ENCODE measurements around the gene MYCBPAP.

Gene MYCBPAP

DNA sequence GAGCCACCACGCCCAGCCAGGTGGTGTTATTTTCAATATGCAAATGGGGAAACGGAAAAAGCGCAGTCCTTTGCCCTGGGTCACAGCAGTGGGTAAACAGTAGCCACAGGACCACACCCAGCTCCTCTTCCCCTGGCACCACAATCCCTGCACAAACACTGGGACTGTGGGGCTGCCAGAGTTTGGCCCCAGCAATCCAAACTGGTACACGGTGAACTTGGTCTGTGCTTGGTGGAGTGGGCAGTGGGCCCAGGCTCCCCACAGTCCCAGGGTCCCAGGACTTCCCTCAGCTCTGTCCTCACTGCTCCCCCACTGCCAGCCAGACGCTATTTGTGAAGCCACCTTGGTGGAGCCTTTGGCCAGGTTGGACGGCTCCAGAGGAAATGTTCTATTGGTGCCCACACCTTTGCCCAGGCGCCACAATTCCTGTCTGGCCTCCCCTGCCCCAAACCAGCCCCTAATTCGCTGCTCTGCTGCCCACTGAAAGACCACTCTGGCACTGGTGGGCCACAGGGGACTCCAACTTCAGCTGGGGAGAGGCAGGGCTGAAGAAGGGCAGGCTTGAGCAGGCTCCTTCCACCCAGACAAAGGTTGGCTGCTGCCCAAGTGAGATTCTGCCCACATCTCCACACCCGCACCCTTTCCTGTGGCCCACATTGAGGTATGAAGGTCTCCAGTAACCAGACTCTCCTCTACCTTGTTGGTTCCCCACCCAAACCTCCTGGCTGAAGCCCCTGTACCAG, 41.7 kb upstream of the MYCBPAP start:
- intact Hi-C loops (cut with DNase I; ENCODE audit: low total_unique reads): no loop called here
- no peak for DNase-seq

DNA sequence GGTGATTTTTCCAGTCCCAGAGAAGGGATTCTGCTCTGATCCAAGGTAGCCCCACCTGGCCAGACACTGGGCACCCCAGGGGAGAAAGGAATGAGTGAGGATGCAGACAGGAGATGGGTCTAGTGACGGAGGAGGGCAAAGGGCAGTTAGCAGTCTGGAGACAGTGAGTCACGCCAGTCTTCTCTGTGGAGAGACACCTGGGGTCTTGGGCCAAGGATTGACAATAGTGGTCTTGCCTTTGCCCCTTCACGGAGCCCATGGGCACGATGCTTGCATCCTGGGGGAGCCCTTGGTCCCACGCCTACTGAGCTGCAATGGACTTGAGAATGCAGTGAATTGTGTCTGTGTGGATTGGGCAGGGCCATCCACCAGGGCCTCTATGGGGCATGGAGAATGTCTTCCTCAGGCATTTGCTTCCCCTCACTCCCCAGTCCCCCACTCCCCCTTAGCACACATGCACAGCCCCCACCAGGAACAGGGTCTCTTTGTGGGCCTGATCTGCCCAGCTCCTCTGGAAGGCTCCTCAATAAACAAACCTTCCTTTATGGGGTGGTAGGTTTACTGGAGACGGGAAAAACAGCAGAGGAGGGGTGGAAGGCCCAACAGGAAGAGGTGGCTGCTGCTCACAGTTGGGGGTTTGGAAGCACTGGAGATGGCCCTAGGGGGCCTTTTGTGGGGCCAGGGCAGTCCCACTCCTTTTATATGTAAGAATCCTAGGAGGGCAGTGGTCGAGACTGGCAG, 41.0 kb upstream of the MYCBPAP start:
- no peak overlapping the region for H3K27ac ChIP-seq
- H3K36me3 ChIP-seq: peaks cover 0 to 43% (median 16%) of the 10 kb centered on the region in 3 donors
- intact Hi-C loops (cut with DNase I; ENCODE audit: low total_unique reads): no loop called here
- H3K27me3 ChIP-seq: peaks cover 0 to 34% of the 10 kb centered on the region in 2 donors
- DNase-seq: no peak
- peaks cover 0 to 26% (median 14%) of the 10 kb centered on the region in 4 donors for H3K4me1 ChIP-seq
- no peak overlapping the region for H3K4me3 ChIP-seq
- TF ChIP-seq, protein P1, sequence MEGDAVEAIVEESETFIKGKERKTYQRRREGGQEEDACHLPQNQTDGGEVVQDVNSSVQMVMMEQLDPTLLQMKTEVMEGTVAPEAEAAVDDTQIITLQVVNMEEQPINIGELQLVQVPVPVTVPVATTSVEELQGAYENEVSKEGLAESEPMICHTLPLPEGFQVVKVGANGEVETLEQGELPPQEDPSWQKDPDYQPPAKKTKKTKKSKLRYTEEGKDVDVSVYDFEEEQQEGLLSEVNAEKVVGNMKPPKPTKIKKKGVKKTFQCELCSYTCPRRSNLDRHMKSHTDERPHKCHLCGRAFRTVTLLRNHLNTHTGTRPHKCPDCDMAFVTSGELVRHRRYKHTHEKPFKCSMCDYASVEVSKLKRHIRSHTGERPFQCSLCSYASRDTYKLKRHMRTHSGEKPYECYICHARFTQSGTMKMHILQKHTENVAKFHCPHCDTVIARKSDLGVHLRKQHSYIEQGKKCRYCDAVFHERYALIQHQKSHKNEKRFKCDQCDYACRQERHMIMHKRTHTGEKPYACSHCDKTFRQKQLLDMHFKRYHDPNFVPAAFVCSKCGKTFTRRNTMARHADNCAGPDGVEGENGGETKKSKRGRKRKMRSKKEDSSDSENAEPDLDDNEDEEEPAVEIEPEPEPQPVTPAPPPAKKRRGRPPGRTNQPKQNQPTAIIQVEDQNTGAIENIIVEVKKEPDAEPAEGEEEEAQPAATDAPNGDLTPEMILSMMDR (IDR thresholded peaks at IDR 0.05): no peak
- H3K9me3 ChIP-seq: no peaks in the 10 kb centered on the region

More for the DNA sequence above, 41.7 kb upstream of the MYCBPAP start:
- TF ChIP-seq, protein P1 (IDR thresholded peaks at IDR 0.05): no peak
- Histone ChIP-seq H3K27ac (no peak overlapping the region), H3K27me3 (peaks cover 0 to 34% of the 10 kb centered on the region in 2 donors), H3K36me3 (peaks cover 0 to 43% (median 11%) of the 10 kb centered on the region in 3 donors), H3K4me3 (no peak overlapping the region), H3K9me3 (no peaks in the 10 kb centered on the region), H3K4me1 (peaks cover 0 to 21% (median 14%) of the 10 kb centered on the region in 4 donors)

DNA sequence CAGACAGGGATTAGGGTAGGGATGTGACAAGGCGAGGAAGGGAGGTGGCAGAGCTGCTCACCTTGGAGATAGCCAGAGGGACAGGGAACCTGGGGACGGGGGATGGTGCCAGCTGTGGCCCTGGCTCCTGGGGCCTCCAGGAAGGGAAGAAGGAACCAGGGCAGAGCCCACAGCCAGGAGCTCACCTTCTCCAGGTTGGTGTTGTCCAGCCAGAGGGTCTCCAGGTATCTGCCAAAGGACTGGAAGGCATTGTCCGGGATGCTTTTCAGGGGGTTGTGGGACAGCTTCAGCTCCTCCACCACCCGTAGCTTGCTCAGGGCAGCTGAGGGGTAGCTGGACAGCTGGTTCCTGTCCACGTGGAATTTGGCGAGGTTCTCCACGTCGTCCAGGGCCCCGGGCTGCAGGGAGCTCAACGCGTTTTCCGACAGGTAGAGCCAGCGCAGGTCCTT, 40.4 kb upstream of the MYCBPAP start:
- H3K36me3 ChIP-seq: peaks cover 0 to 41% (median 14%) of the 10 kb centered on the region in 3 donors
- TF ChIP-seq, protein P1 (IDR thresholded peaks at IDR 0.05): no peak
- H3K27me3 ChIP-seq: peaks cover 0 to 34% of the 10 kb centered on the region in 2 donors
- no peak for DNase-seq
- H3K4me3 ChIP-seq: no peak overlapping the region
- no peaks in the 10 kb centered on the region for H3K9me3 ChIP-seq
- intact Hi-C loops (cut with DNase I; ENCODE audit: low total_unique reads): no loop called here
- H3K4me1 ChIP-seq: peaks cover 0 to 28% (median 14%) of the 10 kb centered on the region in 4 donors
- H3K27ac ChIP-seq: no peak overlapping the region

DNA sequence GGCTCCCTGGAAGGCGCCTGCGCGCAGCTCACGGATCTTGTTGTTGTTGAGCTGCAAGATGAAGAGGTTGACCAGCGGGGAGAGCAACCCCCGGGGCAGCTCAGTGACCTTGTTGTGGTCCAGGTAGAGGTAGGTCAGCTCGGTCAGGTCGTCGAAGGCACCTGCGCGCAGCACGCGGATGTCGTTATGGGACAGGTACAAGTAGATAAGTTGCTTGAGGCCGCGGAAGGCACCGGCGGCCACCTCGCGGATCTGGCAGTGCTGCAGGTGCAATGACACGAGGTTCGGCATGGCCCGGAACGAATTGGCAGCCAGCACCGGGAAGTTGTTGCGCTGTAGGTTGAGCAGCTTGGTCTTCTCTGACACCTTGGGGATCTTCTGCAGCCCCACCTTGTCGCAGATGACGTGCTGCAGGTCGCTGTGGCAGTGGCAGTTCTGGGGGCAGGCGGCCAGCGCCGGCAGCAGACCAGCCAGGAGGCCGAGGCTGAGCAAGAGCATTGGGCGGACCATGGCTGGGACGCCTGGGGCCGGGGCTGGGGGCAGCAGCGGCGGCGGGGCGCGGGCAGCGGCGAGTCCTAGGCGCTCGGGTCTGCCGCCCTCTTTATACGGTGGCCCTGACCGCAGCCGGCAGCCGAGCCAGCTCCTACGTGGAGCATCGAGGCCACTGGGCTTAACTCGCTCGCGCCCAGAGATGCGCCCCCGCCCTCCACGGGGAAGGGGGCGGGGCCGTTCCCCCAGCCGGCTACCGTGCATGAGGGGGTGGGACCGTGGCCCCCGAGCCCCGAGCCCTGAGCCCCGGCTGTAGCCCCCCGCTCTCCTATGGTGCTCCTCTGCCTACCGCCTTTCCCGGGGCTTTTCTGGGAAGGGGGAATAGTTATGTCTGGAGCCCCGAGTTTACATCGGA, 39.7 kb upstream of the MYCBPAP start, which contains the start of gene CHAD:
Gene CHAD (minus strand): TSS at position 577 of the 904 bp plus-strand sequence. CDS start 67 bp downstream, at position 510.
- TF ChIP-seq, protein P1 (IDR thresholded peaks at IDR 0.05): no peak
- Histone ChIP-seq H3K4me3 (peak within 1 kb of the TSS; percentile 8 to 44), H3K9me3 (no peaks in the 10 kb centered on the region), H3K27me3 (peaks cover 0 to 34% of the 10 kb centered on the region in 2 donors), H3K27ac (no peak within 1 kb of the TSS), H3K4me1 (peaks cover 0 to 28% (median 14%) of the 10 kb centered on the region in 4 donors), H3K36me3 (peaks cover 0 to 40% (median 10%) of the 10 kb centered on the region in 3 donors)
- no peak for DNase-seq
- intact Hi-C loops (cut with DNase I; ENCODE audit: low total_unique reads): no loop called here

DNA sequence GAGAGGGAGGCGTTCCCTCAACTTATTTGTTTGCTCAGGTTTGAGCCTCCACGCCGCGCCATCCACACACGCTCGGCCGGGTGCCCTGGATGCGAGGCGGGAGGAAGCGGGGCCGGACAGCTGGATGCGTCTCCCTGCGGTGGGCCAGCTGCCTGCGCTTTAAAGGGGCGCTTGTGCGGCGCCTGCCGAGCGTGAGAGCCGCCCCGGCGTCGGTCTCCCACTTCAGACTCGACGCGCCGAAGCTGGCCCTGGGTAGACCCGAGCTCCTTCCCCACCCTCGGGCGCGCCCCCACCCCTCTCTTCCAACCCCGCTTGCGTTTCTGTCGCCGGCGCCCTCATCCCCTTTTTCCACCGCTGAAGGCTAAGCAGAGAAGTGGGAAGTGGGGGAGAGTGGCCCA, 39.0 kb upstream of the MYCBPAP start:
- Histone ChIP-seq H3K27me3 (peaks cover 0 to 34% of the 10 kb centered on the region in 2 donors), H3K9me3 (no peaks in the 10 kb centered on the region), H3K27ac (no peak overlapping the region), H3K36me3 (peaks cover 0 to 41% (median 10%) of the 10 kb centered on the region in 3 donors), H3K4me3 (peak overlapping the region; percentile 8 to 44), H3K4me1 (peaks cover 0 to 28% (median 14%) of the 10 kb centered on the region in 4 donors)
- TF ChIP-seq, protein P1 (IDR thresholded peaks at IDR 0.05): no peak
- DNase-seq: no peak
- intact Hi-C loops (cut with DNase I; ENCODE audit: low total_unique reads): no loop called here

Measured in tibial artery (tissue), 4 donors.